PC-9 (cell line): ENCODE data around the gene AIPL1.

ENCODE experiments used
- EZH2 ChIP-seq: fragments of 200-600 bp; sonication (generic); IDR thresholded peaks from 2 replicates; pipeline ENCODE4 v1.8.0; 2017; ENCODE audit warnings: antibody characterized with exemption, low read depth
- TF ChIP-seq, protein P1 (sequence below): fragments of 200-600 bp; sonication (generic); conservative IDR thresholded peaks from 2 replicates; pipeline ENCODE4 v1.6.1; 2017; ENCODE audit warnings: mixed run types, antibody characterized with exemption, mild to moderate bottlenecking, moderate library complexity

- TF ChIP-seq, protein P1, sequence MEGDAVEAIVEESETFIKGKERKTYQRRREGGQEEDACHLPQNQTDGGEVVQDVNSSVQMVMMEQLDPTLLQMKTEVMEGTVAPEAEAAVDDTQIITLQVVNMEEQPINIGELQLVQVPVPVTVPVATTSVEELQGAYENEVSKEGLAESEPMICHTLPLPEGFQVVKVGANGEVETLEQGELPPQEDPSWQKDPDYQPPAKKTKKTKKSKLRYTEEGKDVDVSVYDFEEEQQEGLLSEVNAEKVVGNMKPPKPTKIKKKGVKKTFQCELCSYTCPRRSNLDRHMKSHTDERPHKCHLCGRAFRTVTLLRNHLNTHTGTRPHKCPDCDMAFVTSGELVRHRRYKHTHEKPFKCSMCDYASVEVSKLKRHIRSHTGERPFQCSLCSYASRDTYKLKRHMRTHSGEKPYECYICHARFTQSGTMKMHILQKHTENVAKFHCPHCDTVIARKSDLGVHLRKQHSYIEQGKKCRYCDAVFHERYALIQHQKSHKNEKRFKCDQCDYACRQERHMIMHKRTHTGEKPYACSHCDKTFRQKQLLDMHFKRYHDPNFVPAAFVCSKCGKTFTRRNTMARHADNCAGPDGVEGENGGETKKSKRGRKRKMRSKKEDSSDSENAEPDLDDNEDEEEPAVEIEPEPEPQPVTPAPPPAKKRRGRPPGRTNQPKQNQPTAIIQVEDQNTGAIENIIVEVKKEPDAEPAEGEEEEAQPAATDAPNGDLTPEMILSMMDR: no peak
- TF ChIP-seq EZH2: no peak
Observed at GRCh38 chr17:6460531-6461161, 25.7 kb upstream of the AIPL1 start.
